HG03565 (cell line): ENCODE data around the gene TPRG1.

Source experiments
- ATAC-seq: cut with Tn5 transposase; IDR thresholded peaks from one replicate; pipeline ENCODE4 v1.9.1; 2021; ENCODE audit warnings: mild to moderate bottlenecking, moderate library complexity; ENCODE audit not compliant: unreplicated experiment

Gene TPRG1

GRCh38 chr3:189276444-189277219, 104.9 kb downstream of the TPRG1 start:
- ATAC-seq = no peak

- ATAC-seq = no peak
Measured at GRCh38 chr3:189277711-189278110, 105.9 kb downstream of the TPRG1 start.

- no peak for ATAC-seq
Measured at GRCh38 chr3:189278221-189278620, 106.5 kb downstream of the TPRG1 start.

- ATAC-seq = no peak
Measured at GRCh38 chr3:189282189-189282588, 110.4 kb downstream of the TPRG1 start.

- no peak for ATAC-seq
Measured at GRCh38 chr3:189282741-189283140, 111.0 kb downstream of the TPRG1 start.

- ATAC-seq = peak; percentile 28
Measured at GRCh38 chr3:189286188-189286587, 114.4 kb downstream of the TPRG1 start.

GRCh38 chr3:189286916-189287315, 115.1 kb downstream of the TPRG1 start:
- no peak for ATAC-seq

GRCh38 chr3:189288348-189289235, 116.8 kb downstream of the TPRG1 start:
- peak; percentile 96 for ATAC-seq

GRCh38 chr3:189289251-189289650, 117.5 kb downstream of the TPRG1 start:
- no peak for ATAC-seq

GRCh38 chr3:189292667-189293484, 121.1 kb downstream of the TPRG1 start:
- ATAC-seq = no peak

GRCh38 chr3:189294649-189295048, 122.9 kb downstream of the TPRG1 start:
- ATAC-seq = no peak

GRCh38 chr3:189295089-189295488, 123.3 kb downstream of the TPRG1 start:
- no peak for ATAC-seq

GRCh38 chr3:189297932-189298331, 126.2 kb downstream of the TPRG1 start:
- no peak for ATAC-seq

- no peak for ATAC-seq
Measured at GRCh38 chr3:189298469-189299375, 127.0 kb downstream of the TPRG1 start.

GRCh38 chr3:189300345-189300744, 128.6 kb downstream of the TPRG1 start:
- no peak for ATAC-seq

- ATAC-seq = no peak
Measured at GRCh38 chr3:189301479-189301878, 129.7 kb downstream of the TPRG1 start.

- no peak for ATAC-seq
Measured at GRCh38 chr3:189303584-189303983, 131.8 kb downstream of the TPRG1 start.

- ATAC-seq = no peak
Measured at GRCh38 chr3:189304465-189305351, 132.9 kb downstream of the TPRG1 start.

GRCh38 chr3:189305412-189305811, 133.6 kb downstream of the TPRG1 start:
- peak; percentile 66 for ATAC-seq
